ENCODE results near the gene KIAA2012.

Gene KIAA2012

DNA sequence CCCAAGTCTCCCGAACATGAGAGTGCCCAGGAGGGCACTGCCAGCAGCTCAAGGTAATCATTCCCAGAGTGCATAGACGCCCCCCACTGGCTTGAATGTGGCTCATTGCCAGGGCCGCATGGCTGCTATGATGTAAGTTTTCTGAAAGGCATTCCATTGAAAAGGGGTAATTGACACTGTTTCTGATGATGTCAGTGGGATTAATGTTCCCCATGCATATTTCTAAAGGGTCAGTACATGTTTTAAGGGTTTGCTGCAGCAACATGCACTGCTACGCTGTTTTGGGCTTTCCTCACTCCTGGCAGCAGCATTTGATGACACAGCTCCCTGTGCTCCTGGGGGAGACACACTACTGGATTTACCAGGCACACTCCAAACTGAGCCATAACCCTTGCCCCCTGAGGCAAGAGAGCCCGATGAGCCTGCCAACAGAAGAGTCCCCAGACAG, 36.7 kb downstream of the KIAA2012 start:
- H3K4me3 ChIP-seq (ENCODE audit: low read length) = no peak overlapping the region
- no peak for TF ChIP-seq CTCF (IDR thresholded peaks at IDR 0.05; ENCODE audit: insufficient read depth, low read depth, low read length, missing control alignments)
- DNase-seq (ENCODE audit: low read depth) = peak; percentile 55

DNA sequence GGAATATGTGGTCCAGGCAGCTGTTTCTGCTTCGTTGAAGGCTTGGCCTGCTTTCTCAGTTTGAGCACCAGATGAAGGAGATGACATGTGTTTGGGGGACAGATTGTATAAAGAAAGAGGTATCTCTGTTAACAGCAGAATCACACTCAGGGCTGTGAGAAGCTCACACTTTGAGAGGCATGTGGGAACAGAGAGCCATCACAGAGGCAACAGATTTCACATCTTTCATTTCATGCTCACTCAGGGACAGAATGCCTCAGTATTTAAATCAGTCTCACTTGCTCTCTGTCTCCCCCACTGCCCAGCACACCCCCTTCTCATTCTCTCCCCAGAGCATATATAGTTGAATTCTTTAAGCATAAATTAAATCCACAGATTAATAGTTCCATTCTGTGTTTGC, 37.4 kb downstream of the KIAA2012 start:
- DNase-seq (ENCODE audit: low read depth) = no peak
- H3K4me3 ChIP-seq (ENCODE audit: low read length) = no peak overlapping the region
- no peak for TF ChIP-seq CTCF (IDR thresholded peaks at IDR 0.05; ENCODE audit: insufficient read depth, low read depth, low read length, missing control alignments)

- DNase-seq (ENCODE audit: low read depth) = no peak
- TF ChIP-seq CTCF (IDR thresholded peaks at IDR 0.05; ENCODE audit: insufficient read depth, low read depth, low read length, missing control alignments) = no peak
- H3K4me3 ChIP-seq (ENCODE audit: low read length) = no peak overlapping the region
Measured at GRCh38 chr2:202112041-202112440, 39.0 kb downstream of the KIAA2012 start.

- TF ChIP-seq CTCF (IDR thresholded peaks at IDR 0.05; ENCODE audit: insufficient read depth, low read depth, low read length, missing control alignments) = no peak
- peak; percentile 50 for DNase-seq (ENCODE audit: low read depth)
- H3K4me3 ChIP-seq (ENCODE audit: low read length) = no peak overlapping the region
Measured at GRCh38 chr2:202113571-202114142, 40.6 kb downstream of the KIAA2012 start.

- TF ChIP-seq CTCF (IDR thresholded peaks at IDR 0.05; ENCODE audit: insufficient read depth, low read depth, low read length, missing control alignments) = no peak
- no peak for DNase-seq (ENCODE audit: low read depth)
- no peak overlapping the region for H3K4me3 ChIP-seq (ENCODE audit: low read length)
Measured at GRCh38 chr2:202114291-202114690, 41.2 kb downstream of the KIAA2012 start.

- no peak overlapping the region for H3K4me3 ChIP-seq (ENCODE audit: low read length)
- no peak for DNase-seq (ENCODE audit: low read depth)
- TF ChIP-seq CTCF (IDR thresholded peaks at IDR 0.05; ENCODE audit: insufficient read depth, low read depth, low read length, missing control alignments) = no peak
Measured at GRCh38 chr2:202114795-202115194, 41.7 kb downstream of the KIAA2012 start.

DNA sequence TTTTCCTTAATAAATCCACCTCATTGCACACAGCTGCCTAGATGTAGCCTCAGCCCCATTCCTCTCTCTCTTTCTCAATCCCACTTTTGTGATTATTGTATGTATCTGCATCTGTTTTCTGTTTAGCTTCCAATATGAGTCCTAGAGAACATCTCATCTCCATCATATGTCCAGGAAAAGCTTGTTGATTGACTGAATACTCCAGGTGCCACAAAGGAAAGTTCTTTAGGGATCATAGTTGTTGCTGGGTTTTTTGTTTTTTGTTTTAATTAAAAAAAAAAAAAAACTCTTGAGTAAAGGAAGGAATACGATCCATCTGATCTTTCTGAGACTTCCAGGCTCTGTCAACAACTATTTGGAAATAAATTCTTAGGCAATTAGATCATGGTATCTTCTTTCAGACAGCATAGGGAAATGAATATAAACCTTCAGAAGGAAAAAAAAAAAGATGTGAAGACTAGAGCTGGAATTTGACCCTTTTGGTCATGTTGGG, 42.5 kb downstream of the KIAA2012 start:
- peak; percentile 59 for DNase-seq (ENCODE audit: low read depth)
- no peak for TF ChIP-seq CTCF (IDR thresholded peaks at IDR 0.05; ENCODE audit: insufficient read depth, low read depth, low read length, missing control alignments)
- no peak overlapping the region for H3K4me3 ChIP-seq (ENCODE audit: low read length)
